Stomach (tissue), 9 donors: ENCODE measurements around the gene ITGA1. TPM values are rescaled to one million over a fixed set of nuclear protein-coding genes. Genes with fewer than 3 reads are reported as not detected.

ENCODE experiments used
- DNase-seq, 2 donors: peaks; one replicate each; pipeline versions ENCODE4 v3.0.0 to v3.0.0-alpha.2; 2013 to 2019
- H3K27ac ChIP-seq, 5 donors: fragments of 200-600 bp in 4 of 5; sonication (generic) in 4 of 5; one replicate each; pipeline ENCODE4 v1.5.1; 2013 to 2019; ENCODE audit warnings: mild to moderate bottlenecking in 1 of 5, moderate library complexity in 1 of 5
- H3K27me3 ChIP-seq, 3 donors: fragments of 200-600 bp; sonication (generic); one replicate each; pipeline ENCODE4 v1.5.1; 2017 to 2019; ENCODE audit warnings: mixed run types in 1 of 3
- H3K36me3 ChIP-seq, 4 donors: fragments of 200-600 bp; sonication (generic); 1 replicate in 3 of 4; 2 replicates in 1 of 4; pipeline ENCODE4 v1.5.1; 2016 to 2019
- H3K4me1 ChIP-seq, 4 donors: fragments of 200-600 bp; sonication (generic); one replicate each; pipeline ENCODE4 v1.5.1; 2016 to 2019
- H3K4me3 ChIP-seq, 4 donors: fragments of 200-600 bp; sonication (generic) in 3 of 4; one replicate each; pipeline ENCODE4 v1.5.1; 2016 to 2019; ENCODE audit warnings: mild to moderate bottlenecking in 1 of 4
- H3K9me3 ChIP-seq, 4 donors: fragments of 200-600 bp; sonication (generic); one replicate each; pipeline ENCODE4 v1.5.1; 2016 to 2019
- CTCF ChIP-seq, 7 experiments: fragments of 450-650 bp in 4 of 7; fragments of 200-600 bp in 3 of 7; sonication (generic) in 3 of 7; IDR thresholded peaks; one replicate each; pipeline ENCODE4 v1.5.1; 2016 to 2019; ENCODE audit warnings: antibody characterized with exemption in 7 of 7, control low read depth in 2 of 7, mild to moderate bottlenecking in 1 of 7
- EP300 ChIP-seq: sonication (generic); formaldehyde crosslinking; IDR thresholded peaks from one replicate; pipeline ENCODE4 v1.6.1; 2017; ENCODE audit warnings: antibody characterized with exemption
- POLR2A ChIP-seq, 4 donors: fragments of 450-650 bp; IDR thresholded peaks; one replicate each; pipeline ENCODE4 v1.6.1; 2016; ENCODE audit warnings: antibody characterized with exemption in 4 of 4, control low read depth in 2 of 4, mild to moderate bottlenecking in 1 of 4, moderate library complexity in 1 of 4
- POLR2AphosphoS5 ChIP-seq, 3 donors: sonication (generic); formaldehyde crosslinking; IDR thresholded peaks; one replicate each; pipeline ENCODE4 v1.6.1; 2016; ENCODE audit warnings: antibody characterized with exemption in 3 of 3
- WGBS, 5 donors: extraction: QIAGEN DNeasy Blood & Tissue Kit in 3 of 5; methylation state at CpG; one replicate each; pipeline versions ENCODE4 v1.1.5 to v1.1.7; 2013 to 2018; 5-methylcytosine and 5-hydroxymethylcytosine counted together
- intact Hi-C: fragments of 100-400 bp; cut with DNase I; formaldehyde crosslinking; loops from one replicate; pipeline ENCODE4 v1.15.1; 2023; ENCODE audit warnings: low total_unique reads
- polyA plus RNA-seq, 3 donors: library from polyadenylated mRNA; stranded (reverse); fragments of 200-250 nt; gene quantifications; one replicate each; pipeline ENCODE4 v1.2.3, GENCODE V29; 2013
- total RNA-seq, 5 donors: library from RNA; depleted of rRNA; stranded (reverse); fragments of >200 nt; gene quantifications; one replicate each; pipeline versions ENCODE4 v1.1.0 to v1.2.3, GENCODE V29; 2014 to 2016
- donor health status: healthy with polysubstance abuse.
- donor health status: Bipolar disorder and iron deficiency.
- donor health status: healthy.

The ITGA1 gene
- total and polyA plus RNA-seq, 8 donors, result 2.7 to 507 (median 77.0) TPM

- Histone ChIP-seq H3K36me3 (peaks cover 0 to 3% (median 0%) of the 10 kb centered on the region in 4 donors), H3K27me3 (no peaks in the 10 kb centered on the region), H3K9me3 (no peaks in the 10 kb centered on the region), H3K4me1 (peaks cover 0 to 8% (median 0%) of the 10 kb centered on the region in 4 donors), H3K4me3 (no peak overlapping the region), H3K27ac (no peak overlapping the region)
- intact Hi-C loops, result no loop called here
- TF ChIP-seq POLR2AphosphoS5 (IDR thresholded peaks at IDR 0.05), result no peak
- no peak for TF ChIP-seq CTCF (IDR thresholded peaks at IDR 0.05)
- no peak for TF ChIP-seq POLR2A (IDR thresholded peaks at IDR 0.05)
- TF ChIP-seq EP300, result no peak
- no peak for DNase-seq
- WGBS, 5 donors, result 81 to 88% (median 84%) methylated on average over 1 of the region's 1 CpG
These were observed 211.7 kb downstream of the ITGA1 start for GRCh38 chr5:52999344-52999949.

GRCh38 chr5:53001541-53001940, 213.8 kb downstream of the ITGA1 start:
- peaks cover 0 to 12% (median 0%) of the 10 kb centered on the region in 4 donors for H3K4me1 ChIP-seq
- peaks cover 0 to 3% (median 0%) of the 10 kb centered on the region in 4 donors for H3K36me3 ChIP-seq
- H3K4me3 ChIP-seq, result no peak overlapping the region
- WGBS, 5 donors, result 94 to 100% (median 96%) methylated on average over 4 of the region's 4 CpGs
- H3K27me3 ChIP-seq, result no peaks in the 10 kb centered on the region
- no peak for TF ChIP-seq POLR2AphosphoS5 (IDR thresholded peaks at IDR 0.05)
- DNase-seq, result no peak
- intact Hi-C loops, result no loop called here
- no peaks in the 10 kb centered on the region for H3K9me3 ChIP-seq
- no peak overlapping the region for H3K27ac ChIP-seq

- Histone ChIP-seq H3K9me3 (no peaks in the 10 kb centered on the region), H3K27me3 (no peaks in the 10 kb centered on the region), H3K4me1 (peaks cover 0 to 13% (median 0%) of the 10 kb centered on the region in 4 donors), H3K36me3 (peaks cover 0 to 3% (median 0%) of the 10 kb centered on the region in 4 donors), H3K27ac (no peak overlapping the region), H3K4me3 (no peak overlapping the region)
- intact Hi-C loops, result no loop called here
- WGBS, 5 donors, result 58 to 85% (median 61%) methylated on average over 1 of the region's 1 CpG
- no peak for DNase-seq
- TF ChIP-seq POLR2A (IDR thresholded peaks at IDR 0.05) (no peak), CTCF (IDR thresholded peaks at IDR 0.05) (no peak), EP300 (no peak), POLR2AphosphoS5 (IDR thresholded peaks at IDR 0.05) (no peak)
These were observed 214.8 kb downstream of the ITGA1 start for GRCh38 chr5:53002491-53002890.

GRCh38 chr5:53003144-53003543, 215.4 kb downstream of the ITGA1 start:
- Histone ChIP-seq H3K27ac (no peak overlapping the region), H3K27me3 (no peaks in the 10 kb centered on the region), H3K36me3 (peaks cover 0 to 3% (median 0%) of the 10 kb centered on the region in 4 donors), H3K4me3 (no peak overlapping the region), H3K9me3 (no peaks in the 10 kb centered on the region), H3K4me1 (peaks cover 0 to 10% (median 0%) of the 10 kb centered on the region in 4 donors)
- no peak for DNase-seq
- intact Hi-C loops, result no loop called here
- WGBS, 5 donors, result 90 to 100% (median 100%) methylated on average over 1 of the region's 1 CpG
- no peak for TF ChIP-seq POLR2A (IDR thresholded peaks at IDR 0.05)

- Histone ChIP-seq H3K36me3 (peaks cover 0 to 3% (median 0%) of the 10 kb centered on the region in 4 donors), H3K27me3 (no peaks in the 10 kb centered on the region), H3K27ac (peak overlapping the region in 1 of 5 donors; percentile 44), H3K4me3 (no peak overlapping the region), H3K4me1 (peaks cover 0 to 10% (median 0%) of the 10 kb centered on the region in 4 donors), H3K9me3 (no peaks in the 10 kb centered on the region)
- WGBS, 5 donors, result 49 to 62% (median 54%) methylated on average over 4 of the region's 4 CpGs
- intact Hi-C loops, result no loop called here
- no peak for DNase-seq
- TF ChIP-seq POLR2AphosphoS5 (IDR thresholded peaks at IDR 0.05) (no peak), CTCF (IDR thresholded peaks at IDR 0.05) (no peak), POLR2A (IDR thresholded peaks at IDR 0.05) (no peak), EP300 (no peak)
These were observed 219.5 kb downstream of the ITGA1 start for GRCh38 chr5:53006911-53007890.
